DND-41 (cell line): ENCODE measurements around the gene POFUT2.

ENCODE experiments used
- EZH2 ChIP-seq: IDR thresholded peaks from 3 replicates; pipeline ENCODE4 v1.6.1; 2012; ENCODE audit warnings: borderline replicate concordance, low read depth, mild to moderate bottlenecking, moderate library complexity, low read length, inconsistent platforms; ENCODE audit not compliant: severe bottlenecking
- TF ChIP-seq, protein P1 (sequence below): IDR thresholded peaks from 2 replicates; pipeline ENCODE4 v1.5.1; 2012; ENCODE audit warnings: borderline replicate concordance, low read length, moderate library complexity, mild to moderate bottlenecking; ENCODE audit not compliant: poor library complexity, severe bottlenecking; ENCODE audit errors: extremely low read depth

GRCh38 chr21:45286671-45287437 lies 841 bp downstream of the POFUT2 start:
- TF ChIP-seq, protein P1, sequence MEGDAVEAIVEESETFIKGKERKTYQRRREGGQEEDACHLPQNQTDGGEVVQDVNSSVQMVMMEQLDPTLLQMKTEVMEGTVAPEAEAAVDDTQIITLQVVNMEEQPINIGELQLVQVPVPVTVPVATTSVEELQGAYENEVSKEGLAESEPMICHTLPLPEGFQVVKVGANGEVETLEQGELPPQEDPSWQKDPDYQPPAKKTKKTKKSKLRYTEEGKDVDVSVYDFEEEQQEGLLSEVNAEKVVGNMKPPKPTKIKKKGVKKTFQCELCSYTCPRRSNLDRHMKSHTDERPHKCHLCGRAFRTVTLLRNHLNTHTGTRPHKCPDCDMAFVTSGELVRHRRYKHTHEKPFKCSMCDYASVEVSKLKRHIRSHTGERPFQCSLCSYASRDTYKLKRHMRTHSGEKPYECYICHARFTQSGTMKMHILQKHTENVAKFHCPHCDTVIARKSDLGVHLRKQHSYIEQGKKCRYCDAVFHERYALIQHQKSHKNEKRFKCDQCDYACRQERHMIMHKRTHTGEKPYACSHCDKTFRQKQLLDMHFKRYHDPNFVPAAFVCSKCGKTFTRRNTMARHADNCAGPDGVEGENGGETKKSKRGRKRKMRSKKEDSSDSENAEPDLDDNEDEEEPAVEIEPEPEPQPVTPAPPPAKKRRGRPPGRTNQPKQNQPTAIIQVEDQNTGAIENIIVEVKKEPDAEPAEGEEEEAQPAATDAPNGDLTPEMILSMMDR: no peak
- TF ChIP-seq EZH2: no peak
